AG09319 (cell line): ENCODE data around the gene SLC38A10.
A peak's percentile ranks its signal among the peaks of the same experiment; 100 is the strongest.

ENCODE experiments used
- DNase-seq: peaks from one replicate; pipeline ENCODE4 v3.0.0-alpha.2; 2010; ENCODE audit warnings: low read depth; ENCODE audit errors: extremely low read depth
- TF ChIP-seq, protein P1 (sequence below): IDR thresholded peaks from 2 replicates; pipeline ENCODE4 v1.5.1; 2011; ENCODE audit warnings: low read depth, mild to moderate bottlenecking, inconsistent platforms, low read length, moderate library complexity

The SLC38A10 gene

GRCh38 chr17:81243333-81243664 is 51.8 kb downstream of the SLC38A10 start:
- TF ChIP-seq, protein P1, sequence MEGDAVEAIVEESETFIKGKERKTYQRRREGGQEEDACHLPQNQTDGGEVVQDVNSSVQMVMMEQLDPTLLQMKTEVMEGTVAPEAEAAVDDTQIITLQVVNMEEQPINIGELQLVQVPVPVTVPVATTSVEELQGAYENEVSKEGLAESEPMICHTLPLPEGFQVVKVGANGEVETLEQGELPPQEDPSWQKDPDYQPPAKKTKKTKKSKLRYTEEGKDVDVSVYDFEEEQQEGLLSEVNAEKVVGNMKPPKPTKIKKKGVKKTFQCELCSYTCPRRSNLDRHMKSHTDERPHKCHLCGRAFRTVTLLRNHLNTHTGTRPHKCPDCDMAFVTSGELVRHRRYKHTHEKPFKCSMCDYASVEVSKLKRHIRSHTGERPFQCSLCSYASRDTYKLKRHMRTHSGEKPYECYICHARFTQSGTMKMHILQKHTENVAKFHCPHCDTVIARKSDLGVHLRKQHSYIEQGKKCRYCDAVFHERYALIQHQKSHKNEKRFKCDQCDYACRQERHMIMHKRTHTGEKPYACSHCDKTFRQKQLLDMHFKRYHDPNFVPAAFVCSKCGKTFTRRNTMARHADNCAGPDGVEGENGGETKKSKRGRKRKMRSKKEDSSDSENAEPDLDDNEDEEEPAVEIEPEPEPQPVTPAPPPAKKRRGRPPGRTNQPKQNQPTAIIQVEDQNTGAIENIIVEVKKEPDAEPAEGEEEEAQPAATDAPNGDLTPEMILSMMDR: no peak
- DNase-seq: no peak

DNA sequence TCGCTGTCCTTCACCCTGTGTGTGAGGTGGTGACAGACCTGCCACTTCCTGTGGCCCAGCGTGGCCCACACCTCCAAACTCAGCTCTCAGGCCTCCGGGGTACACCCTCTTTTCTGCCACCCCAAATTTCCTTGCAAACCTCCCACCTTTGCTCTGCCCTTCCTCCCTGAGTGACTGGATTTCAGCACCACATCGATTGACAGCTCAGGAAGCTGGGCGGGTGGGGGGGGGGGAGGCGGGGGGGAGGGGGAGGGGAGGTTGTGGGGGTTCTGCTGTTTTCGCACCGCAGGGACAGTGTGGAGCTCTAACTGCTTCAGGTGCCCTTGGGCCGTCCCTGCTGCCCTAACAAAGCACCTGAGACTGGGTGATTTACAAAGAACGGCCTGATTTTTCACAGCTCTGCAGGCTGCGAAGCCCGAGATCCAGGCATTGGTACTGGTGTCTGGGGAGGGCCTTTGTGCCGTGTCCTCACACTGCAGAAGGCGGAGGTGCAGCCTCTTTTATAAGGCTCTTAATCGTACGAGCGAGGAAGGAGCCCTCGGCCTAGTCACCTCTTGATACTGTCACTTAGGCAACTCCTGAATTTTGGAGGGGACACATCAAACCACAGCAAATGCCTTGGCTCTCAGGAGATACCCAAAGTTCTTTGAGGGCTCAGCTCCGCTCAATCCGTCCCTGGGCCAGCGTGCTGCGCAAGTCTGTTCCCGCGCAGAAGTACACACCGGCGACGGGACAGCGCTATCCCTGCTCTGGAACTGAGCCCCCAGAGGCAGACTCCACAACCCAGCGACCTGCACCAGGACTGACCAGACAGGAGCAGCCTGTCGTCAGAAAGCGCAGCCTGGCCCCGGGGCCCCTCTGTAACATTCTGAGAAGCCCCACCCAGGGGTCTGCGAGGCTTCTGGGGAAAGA is 52.4 kb downstream of the SLC38A10 start:
- TF ChIP-seq, protein P1: no peak
- DNase-seq: no peak

GRCh38 chr17:81241648-81242420 is 53.3 kb downstream of the SLC38A10 start:
- TF ChIP-seq, protein P1: peak; percentile 78
- no peak for DNase-seq

- DNase-seq: no peak
- TF ChIP-seq, protein P1: no peak
These were observed 53.9 kb downstream of the SLC38A10 start for GRCh38 chr17:81241203-81241602.

- DNase-seq: no peak
- TF ChIP-seq, protein P1: no peak
These were observed 54.3 kb downstream of the SLC38A10 start for GRCh38 chr17:81240761-81241160.

GRCh38 chr17:81239714-81240555 is 55.2 kb downstream of the SLC38A10 start:
- TF ChIP-seq, protein P1: no peak
- no peak for DNase-seq
